Urothelium cell line (cell line): Measurements from ENCODE around the gene GPR137.

Source experiments
- DNase-seq: peaks from one replicate; pipeline ENCODE4 v3.0.0; 2011; ENCODE audit warnings: low spot score, mixed read lengths
- FAIRE-seq: peaks from 2 replicates; lab custom pipeline; 2011; peaks lifted over from hg19 to GRCh38; lab: Jason Lieb, UNC

Gene GPR137

DNA sequence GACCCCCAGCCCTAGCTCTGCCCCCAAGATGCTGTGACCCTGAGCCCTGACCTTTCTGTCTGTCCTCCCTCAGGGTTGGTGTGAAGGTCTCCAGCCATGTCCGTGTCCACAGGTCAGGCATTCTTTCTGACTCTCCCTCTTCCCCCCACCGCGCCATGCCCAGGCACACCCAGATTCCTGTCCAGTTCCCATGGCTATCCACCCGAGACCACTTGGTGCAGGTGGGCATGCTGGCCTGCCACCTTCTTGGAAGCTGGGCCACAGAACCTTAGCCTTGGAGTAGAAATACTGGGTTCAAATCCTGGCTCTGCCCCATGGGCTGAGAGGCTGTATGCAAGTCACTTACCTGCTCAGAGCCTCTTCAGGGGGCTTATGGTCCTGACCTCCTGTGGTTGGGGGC lies 36.6 kb upstream of the GPR137 start:
- FAIRE-seq (no peak), DNase-seq (no peak)

DNA sequence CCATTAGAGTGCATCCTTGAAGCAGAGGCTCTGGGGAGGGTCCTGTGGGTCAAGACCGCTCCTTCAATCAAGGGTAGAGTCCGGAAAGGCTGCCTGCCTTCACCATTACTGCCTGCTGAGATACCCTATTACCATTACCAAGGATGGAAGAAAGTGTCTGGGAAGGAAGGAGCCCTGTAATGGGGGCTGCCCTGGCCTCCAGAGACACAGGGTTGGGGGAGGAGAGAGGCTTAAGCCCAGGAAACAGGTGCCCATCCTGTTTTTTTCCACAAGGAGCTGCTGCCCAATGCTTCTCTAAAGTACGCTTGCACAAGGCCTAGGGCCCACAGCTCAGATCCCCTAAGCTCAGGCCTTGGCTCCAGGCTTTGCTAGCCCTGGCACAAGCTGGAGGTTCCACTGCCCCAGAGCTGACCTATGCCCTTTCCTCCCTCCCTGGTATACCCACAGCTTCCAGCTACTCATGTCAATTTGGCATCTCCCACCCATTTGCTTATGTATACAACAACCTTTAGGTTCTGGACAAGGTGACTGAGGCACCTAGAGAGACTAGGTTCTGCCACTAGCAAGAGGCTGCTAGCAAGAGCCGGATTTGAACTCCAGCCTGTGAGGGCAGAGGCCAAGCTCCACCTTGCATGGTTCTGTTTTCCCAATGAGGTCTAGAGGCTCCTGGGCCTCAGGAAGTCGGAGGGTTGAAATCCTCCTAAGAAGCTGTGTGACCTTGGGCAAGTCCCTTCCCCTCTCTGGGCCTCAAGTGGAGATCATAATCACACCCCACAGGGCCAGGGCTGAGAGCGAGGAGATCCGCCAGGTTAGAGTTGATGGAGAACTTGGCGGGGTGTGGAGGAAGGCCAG lies 35.9 kb upstream of the GPR137 start:
- no peak for FAIRE-seq
- no peak for DNase-seq

GRCh38 chr11:64250415-64251015 lies 35.1 kb upstream of the GPR137 start:
- peak; percentile 35 for DNase-seq
- FAIRE-seq = no peak

GRCh38 chr11:64251016-64251752 lies 34.5 kb upstream of the GPR137 start, which contains the start of gene PLCB3:
TSS of gene PLCB3 (plus strand) at chr11:64251530. CDS start at chr11:64251650, 120 bp downstream.
- no peak for FAIRE-seq
- peak; percentile 85 for DNase-seq

GRCh38 chr11:64251753-64252002 lies 34.0 kb upstream of the GPR137 start:
- DNase-seq (no peak), FAIRE-seq (no peak)

- FAIRE-seq (no peak), DNase-seq (peak; percentile 74)
Measured at GRCh38 chr11:64252003-64252872, 33.4 kb upstream of the GPR137 start.

DNA sequence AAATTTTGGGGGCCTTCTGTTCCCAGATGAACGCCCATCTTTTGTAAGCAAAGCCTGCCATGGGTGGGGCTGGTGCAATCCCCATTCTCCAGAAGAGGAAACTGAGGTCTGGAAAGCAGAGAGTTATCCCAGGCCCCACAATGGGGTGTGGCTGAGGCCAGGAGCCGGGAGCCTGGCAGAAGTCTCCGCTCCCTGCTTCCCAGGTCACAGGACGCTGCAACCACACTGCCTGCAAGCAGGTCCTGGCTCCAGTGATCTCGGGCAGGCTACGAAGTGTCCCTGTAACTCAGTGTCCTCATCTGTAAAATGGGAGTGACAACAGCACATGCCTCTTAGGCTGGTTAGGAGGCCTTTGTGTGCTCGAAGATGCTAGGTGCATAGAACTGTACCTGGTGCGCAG lies 32.6 kb upstream of the GPR137 start:
- DNase-seq = no peak
- no peak for FAIRE-seq

DNA sequence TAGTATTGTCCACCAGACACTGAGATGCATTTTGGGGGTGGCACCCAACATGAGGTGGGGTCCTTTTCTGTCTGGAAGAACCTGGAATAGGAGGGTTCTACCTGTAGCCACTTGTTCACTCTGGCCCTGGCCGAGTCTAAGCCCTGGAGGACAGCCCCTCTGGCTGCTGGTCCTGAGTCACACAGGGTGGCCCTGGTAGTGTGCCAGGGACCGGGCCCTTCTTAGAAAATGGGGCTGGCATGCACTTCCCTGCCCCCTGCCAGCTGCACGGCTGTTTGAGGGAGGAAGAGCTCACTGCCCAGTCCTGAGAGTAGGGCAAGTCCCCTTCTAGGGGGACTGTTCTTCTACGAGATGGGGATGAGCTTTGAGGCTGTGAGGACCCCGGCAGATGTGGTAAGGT lies 32.2 kb upstream of the GPR137 start:
- no peak for DNase-seq
- no peak for FAIRE-seq

GRCh38 chr11:64254326-64254725 lies 31.3 kb upstream of the GPR137 start:
- no peak for FAIRE-seq
- DNase-seq = no peak

DNA sequence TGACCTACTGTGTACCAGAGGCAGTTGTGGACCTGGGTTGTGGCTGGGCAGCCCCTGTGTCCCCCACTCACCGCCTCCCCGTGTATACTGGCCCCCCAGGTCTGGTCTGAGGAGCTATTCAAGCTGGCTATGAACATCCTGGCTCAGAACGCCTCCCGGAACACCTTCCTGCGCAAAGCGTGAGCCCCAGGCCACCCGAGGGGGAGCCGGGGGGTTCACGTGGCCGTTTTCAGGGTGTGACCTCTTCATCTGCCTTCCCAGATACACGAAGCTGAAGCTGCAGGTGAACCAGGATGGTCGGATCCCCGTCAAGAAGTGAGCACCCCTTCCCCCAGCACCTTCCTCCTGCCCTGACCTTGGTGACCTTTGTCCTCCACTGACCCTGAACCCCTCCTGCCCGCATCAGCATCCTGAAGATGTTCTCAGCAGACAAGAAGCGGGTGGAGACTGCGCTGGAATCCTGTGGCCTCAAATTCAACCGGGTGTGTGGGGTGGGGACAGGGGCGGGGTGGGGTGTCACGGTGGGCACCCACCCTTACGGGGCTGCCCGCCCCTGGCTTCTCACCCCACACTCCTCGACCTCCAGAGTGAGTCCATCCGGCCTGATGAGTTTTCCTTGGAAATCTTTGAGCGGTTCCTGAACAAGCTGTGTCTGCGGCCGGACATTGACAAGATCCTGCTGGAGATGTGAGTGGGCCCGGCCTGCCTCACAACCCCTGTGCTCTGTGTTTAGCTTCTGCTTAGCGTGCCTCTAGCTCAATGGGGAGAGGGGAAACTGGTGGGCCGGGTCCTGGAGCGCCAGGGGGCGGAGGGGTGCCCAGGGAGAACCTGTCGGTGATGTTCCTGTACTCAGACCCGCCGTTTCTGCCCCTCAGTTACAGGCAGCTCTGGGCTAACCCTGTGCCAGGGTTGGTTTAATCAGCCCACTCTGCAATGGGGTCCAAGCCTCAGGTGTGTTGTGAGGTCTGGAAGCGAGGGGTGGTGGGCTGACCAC lies 30.2 kb upstream of the GPR137 start:
- DNase-seq = no peak
- no peak for FAIRE-seq

GRCh38 chr11:64256300-64256699 lies 29.3 kb upstream of the GPR137 start:
- FAIRE-seq (no peak), DNase-seq (no peak)

DNA sequence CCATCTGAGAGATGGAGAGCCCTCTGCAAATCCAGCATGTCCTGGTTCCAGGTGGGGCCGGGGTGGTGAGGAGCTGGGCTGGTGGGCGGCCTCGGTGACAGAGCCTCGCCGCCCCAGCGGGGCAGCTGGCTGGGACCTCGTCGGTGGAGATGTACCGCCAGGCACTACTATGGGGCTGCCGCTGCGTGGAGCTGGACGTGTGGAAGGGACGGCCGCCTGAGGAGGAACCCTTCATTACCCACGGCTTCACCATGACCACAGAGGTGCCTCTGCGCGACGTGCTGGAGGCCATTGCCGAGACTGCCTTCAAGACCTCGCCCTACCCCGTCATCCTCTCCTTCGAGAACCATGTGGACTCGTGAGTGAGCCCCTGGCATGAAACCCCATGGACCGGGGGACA lies 27.3 kb upstream of the GPR137 start:
- no peak for FAIRE-seq

DNA sequence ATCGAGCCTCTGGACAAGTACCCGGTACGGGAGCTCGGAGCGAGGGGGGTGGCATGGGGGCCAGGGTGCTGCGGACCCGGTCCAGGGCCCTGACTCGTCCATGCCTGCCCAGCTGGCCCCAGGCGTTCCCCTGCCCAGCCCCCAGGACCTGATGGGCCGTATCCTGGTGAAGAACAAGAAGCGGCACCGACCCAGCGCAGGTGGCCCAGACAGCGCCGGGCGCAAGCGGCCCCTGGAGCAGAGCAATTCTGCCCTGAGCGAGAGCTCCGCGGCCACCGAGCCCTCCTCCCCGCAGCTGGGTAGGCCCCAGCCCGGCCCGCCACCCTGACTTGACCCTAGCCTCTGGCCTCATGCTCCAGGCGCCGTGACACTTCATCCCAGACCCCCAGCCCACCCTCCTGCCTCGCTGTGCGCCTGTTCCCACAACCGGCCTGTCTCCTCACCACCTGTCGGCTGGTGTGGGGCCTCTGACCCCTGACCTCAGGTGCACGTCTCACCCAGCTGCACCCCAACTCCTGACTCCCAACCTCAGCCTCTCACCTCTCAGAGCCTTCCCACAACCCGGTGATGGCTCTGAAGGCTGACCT lies 26.6 kb upstream of the GPR137 start:
- DNase-seq (no peak), FAIRE-seq (no peak)

More for the DNA sequence above, 27.3 kb upstream of the GPR137 start:
- DNase-seq = no peak

GRCh38 chr11:64259533-64260067 lies 26.0 kb upstream of the GPR137 start:
- DNase-seq (no peak), FAIRE-seq (no peak)

DNA sequence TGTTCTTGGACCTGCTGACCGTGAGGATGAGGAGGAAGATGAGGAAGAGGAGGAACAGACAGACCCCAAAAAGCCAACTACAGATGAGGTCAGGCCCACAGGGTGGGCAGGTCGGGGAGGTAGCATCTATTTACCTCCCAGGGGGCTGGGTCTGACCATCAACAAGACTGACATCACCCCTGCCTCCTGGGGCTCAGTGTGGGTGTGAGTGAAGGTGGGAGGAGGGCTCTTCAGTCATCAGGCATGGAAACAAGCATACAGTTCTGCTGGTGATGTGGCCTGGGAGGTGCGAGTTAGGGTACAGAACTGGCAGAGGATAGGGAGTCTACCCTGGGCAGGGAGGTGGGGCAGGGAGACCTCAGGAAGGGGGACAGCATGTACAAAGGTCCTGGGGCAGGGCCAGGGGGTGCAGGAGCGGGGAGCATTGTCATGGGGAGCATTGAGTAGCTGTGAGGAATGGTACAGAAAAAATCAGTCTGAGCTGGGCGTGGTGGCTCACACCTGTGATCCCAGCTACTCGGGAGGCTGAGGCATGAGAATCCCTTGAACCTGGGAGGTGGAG lies 25.4 kb upstream of the GPR137 start:
- DNase-seq (no peak), FAIRE-seq (peak; percentile 53)

GRCh38 chr11:64261556-64262080 lies 24.0 kb upstream of the GPR137 start:
- FAIRE-seq = no peak
- DNase-seq = no peak

- FAIRE-seq = no peak
- DNase-seq = no peak
Measured at GRCh38 chr11:64262271-64263002, 23.2 kb upstream of the GPR137 start.
